GM12872 (cell line): ENCODE data around the gene FOXO6.

ENCODE experiments used
- CTCF ChIP-seq: IDR thresholded peaks from 3 replicates; pipeline ENCODE4 v1.5.1; 2011; ENCODE audit warnings: low read depth, mild to moderate bottlenecking, low read length, moderate library complexity; ENCODE audit not compliant: insufficient read depth

The FOXO6 gene

GRCh38 chr1:41409825-41410224 is 48.6 kb downstream of the FOXO6 start:
- TF ChIP-seq CTCF = no peak

- no peak for TF ChIP-seq CTCF
These were observed 49.2 kb downstream of the FOXO6 start for GRCh38 chr1:41410462-41410861.

GRCh38 chr1:41411229-41411628 is 50.0 kb downstream of the FOXO6 start:
- no peak for TF ChIP-seq CTCF

- TF ChIP-seq CTCF = no peak
These were observed 51.5 kb downstream of the FOXO6 start for GRCh38 chr1:41412748-41413147.

- no peak for TF ChIP-seq CTCF
These were observed 52.6 kb downstream of the FOXO6 start for GRCh38 chr1:41413748-41414281.

GRCh38 chr1:41414296-41414695 is 53.1 kb downstream of the FOXO6 start:
- no peak for TF ChIP-seq CTCF

- no peak for TF ChIP-seq CTCF
These were observed 53.6 kb downstream of the FOXO6 start for GRCh38 chr1:41414716-41415306.

- TF ChIP-seq CTCF = no peak
These were observed 54.8 kb downstream of the FOXO6 start for GRCh38 chr1:41416081-41416480.
